Sigmoid colon (tissue), 7 donors: ENCODE results near the gene SYT13. TPM values are rescaled to one million over a fixed set of nuclear protein-coding genes. Genes with fewer than 3 reads are reported as not detected.

ENCODE experiments used
- DNase-seq: peaks from one replicate; pipeline ENCODE4 v3.0.0-alpha.2; 2019
- H3K27ac ChIP-seq, 4 donors: fragments of 200-600 bp; sonication (generic); one replicate each; pipeline ENCODE4 v1.5.1; 2016 to 2019; ENCODE audit warnings: mild to moderate bottlenecking in 1 of 4
- H3K27me3 ChIP-seq, 3 donors: fragments of 200-600 bp; sonication (generic); one replicate each; pipeline ENCODE4 v1.5.1; 2019; ENCODE audit warnings: mild to moderate bottlenecking in 1 of 3
- H3K36me3 ChIP-seq, 4 donors: fragments of 200-600 bp; sonication (generic); one replicate each; pipeline ENCODE4 v1.5.1; 2016 to 2019
- H3K4me1 ChIP-seq, 4 donors: fragments of 200-600 bp; sonication (generic); one replicate each; pipeline ENCODE4 v1.5.1; 2017 to 2019
- H3K4me3 ChIP-seq, 4 donors: fragments of 200-600 bp; sonication (generic); one replicate each; pipeline ENCODE4 v1.5.1; 2017 to 2019; ENCODE audit warnings: mild to moderate bottlenecking in 2 of 4, moderate library complexity in 1 of 4
- H3K9me3 ChIP-seq, 4 donors: fragments of 200-600 bp in 3 of 4; sonication (generic) in 3 of 4; one replicate each; pipeline versions ENCODE4 v1.5.1 to v1.6.1; 2013 to 2019
- EP300 ChIP-seq, 4 donors: sonication (generic); formaldehyde crosslinking; IDR thresholded peaks; one replicate each; pipeline ENCODE4 v1.6.1; 2017; ENCODE audit warnings: antibody characterized with exemption in 4 of 4
- POLR2A ChIP-seq, 2 donors: fragments of 450-650 bp; IDR thresholded peaks; one replicate each; pipeline ENCODE4 v1.6.1; 2016; ENCODE audit warnings: antibody characterized with exemption in 2 of 2, mild to moderate bottlenecking in 2 of 2, moderate library complexity in 2 of 2
- POLR2AphosphoS5 ChIP-seq, 4 donors: sonication (generic); formaldehyde crosslinking; IDR thresholded peaks; one replicate each; pipeline ENCODE4 v1.6.1; 2017; ENCODE audit warnings: antibody characterized with exemption in 4 of 4
- WGBS, 2 donors: extraction: QIAGEN DNeasy Blood & Tissue Kit; methylation state at CpG; one replicate each; pipeline ENCODE4 v1.1.7; 2013; 5-methylcytosine and 5-hydroxymethylcytosine counted together
- intact Hi-C: fragments of 100-400 bp; cut with DNase I; formaldehyde crosslinking; loops from one replicate; pipeline ENCODE4 v1.15.1; 2023
- polyA plus RNA-seq, 3 donors: library from polyadenylated mRNA; stranded (reverse); fragments of 200-250 nt; gene quantifications; one replicate each; pipeline ENCODE4 v1.2.3, GENCODE V29; 2013
- total RNA-seq, 4 donors: library from RNA; depleted of rRNA; stranded (reverse); fragments of >200 nt; gene quantifications; one replicate each; pipeline ENCODE4 v1.1.0, GENCODE V29; 2016
- TF ChIP-seq, protein P1 (sequence below), 4 experiments: fragments of 450-650 bp in 3 of 4; fragments of 200-600 bp in 1 of 4; IDR thresholded peaks; one replicate each; pipeline ENCODE4 v1.5.1; 2016 to 2019; ENCODE audit warnings: antibody characterized with exemption in 4 of 4, mild to moderate bottlenecking in 3 of 4, moderate library complexity in 2 of 4
- donor health status: healthy with polysubstance abuse.
- donor health status: Bipolar disorder and iron deficiency.
- donor health status: healthy.

The SYT13 gene
- total and polyA plus RNA-seq, 7 donors = 2.0 to 8.1 (median 3.9) TPM

GRCh38 chr11:45313171-45313865 is 27.2 kb upstream of the SYT13 start:
- WGBS, 2 donors = 89 to 96% methylated on average over 1 of the region's 1 CpG
- H3K36me3 ChIP-seq = no peaks in the 10 kb centered on the region
- no peak for DNase-seq
- H3K27me3 ChIP-seq = no peaks in the 10 kb centered on the region
- intact Hi-C loops = no loop called here
- no peak overlapping the region for H3K27ac ChIP-seq
- H3K4me1 ChIP-seq = no peaks in the 10 kb centered on the region
- no peak overlapping the region for H3K4me3 ChIP-seq
- H3K9me3 ChIP-seq = no peaks in the 10 kb centered on the region
- TF ChIP-seq POLR2A (IDR thresholded peaks at IDR 0.05) = no peak

GRCh38 chr11:45305874-45306623 is 19.9 kb upstream of the SYT13 start:
- DNase-seq = no peak
- H3K4me3 ChIP-seq = no peak overlapping the region
- H3K27me3 ChIP-seq = no peaks in the 10 kb centered on the region
- no peaks in the 10 kb centered on the region for H3K4me1 ChIP-seq
- WGBS, 2 donors = 16 to 51% methylated on average over 5 of the region's 5 CpGs
- no peaks in the 10 kb centered on the region for H3K9me3 ChIP-seq
- intact Hi-C loops = no loop called here
- no peak overlapping the region for H3K27ac ChIP-seq
- H3K36me3 ChIP-seq = no peaks in the 10 kb centered on the region
- TF ChIP-seq EP300 (IDR thresholded peaks at IDR 0.05) = no peak
- TF ChIP-seq, protein P1, sequence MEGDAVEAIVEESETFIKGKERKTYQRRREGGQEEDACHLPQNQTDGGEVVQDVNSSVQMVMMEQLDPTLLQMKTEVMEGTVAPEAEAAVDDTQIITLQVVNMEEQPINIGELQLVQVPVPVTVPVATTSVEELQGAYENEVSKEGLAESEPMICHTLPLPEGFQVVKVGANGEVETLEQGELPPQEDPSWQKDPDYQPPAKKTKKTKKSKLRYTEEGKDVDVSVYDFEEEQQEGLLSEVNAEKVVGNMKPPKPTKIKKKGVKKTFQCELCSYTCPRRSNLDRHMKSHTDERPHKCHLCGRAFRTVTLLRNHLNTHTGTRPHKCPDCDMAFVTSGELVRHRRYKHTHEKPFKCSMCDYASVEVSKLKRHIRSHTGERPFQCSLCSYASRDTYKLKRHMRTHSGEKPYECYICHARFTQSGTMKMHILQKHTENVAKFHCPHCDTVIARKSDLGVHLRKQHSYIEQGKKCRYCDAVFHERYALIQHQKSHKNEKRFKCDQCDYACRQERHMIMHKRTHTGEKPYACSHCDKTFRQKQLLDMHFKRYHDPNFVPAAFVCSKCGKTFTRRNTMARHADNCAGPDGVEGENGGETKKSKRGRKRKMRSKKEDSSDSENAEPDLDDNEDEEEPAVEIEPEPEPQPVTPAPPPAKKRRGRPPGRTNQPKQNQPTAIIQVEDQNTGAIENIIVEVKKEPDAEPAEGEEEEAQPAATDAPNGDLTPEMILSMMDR (IDR thresholded peaks at IDR 0.05) = no peak
- no peak for TF ChIP-seq POLR2AphosphoS5 (IDR thresholded peaks at IDR 0.05)
- no peak for TF ChIP-seq POLR2A (IDR thresholded peaks at IDR 0.05)

DNA sequence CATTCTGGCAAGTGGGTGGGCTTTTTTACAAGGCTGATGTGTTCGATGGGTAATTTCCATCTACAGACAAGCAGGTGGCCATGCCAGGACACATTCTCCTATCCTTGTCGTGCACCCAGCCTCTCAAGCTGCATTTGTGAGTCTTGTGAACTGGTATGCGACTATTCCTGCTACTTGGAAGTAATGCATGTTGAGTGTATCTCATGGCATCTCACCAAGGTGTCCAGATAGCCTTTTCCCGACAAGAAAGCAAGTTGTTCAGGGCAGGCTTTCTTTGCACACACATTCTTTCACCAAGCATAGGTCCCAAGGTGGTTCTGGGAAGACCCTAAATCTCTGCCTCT is 18.8 kb upstream of the SYT13 start:
- no peaks in the 10 kb centered on the region for H3K36me3 ChIP-seq
- no peaks in the 10 kb centered on the region for H3K27me3 ChIP-seq
- TF ChIP-seq, protein P1 (IDR thresholded peaks at IDR 0.05) = no peak
- no peak for TF ChIP-seq POLR2AphosphoS5 (IDR thresholded peaks at IDR 0.05)
- H3K4me1 ChIP-seq = no peaks in the 10 kb centered on the region
- WGBS, 2 donors = 93% methylated on average over 4 of the region's 4 CpGs
- H3K9me3 ChIP-seq = no peaks in the 10 kb centered on the region
- H3K27ac ChIP-seq = no peak overlapping the region
- H3K4me3 ChIP-seq = no peak overlapping the region
- DNase-seq = no peak
- intact Hi-C loops = no loop called here

- DNase-seq = no peak
- Histone ChIP-seq H3K27ac (no peak overlapping the region), H3K36me3 (no peaks in the 10 kb centered on the region), H3K9me3 (no peaks in the 10 kb centered on the region), H3K4me1 (no peaks in the 10 kb centered on the region), H3K4me3 (no peak overlapping the region), H3K27me3 (no peaks in the 10 kb centered on the region)
- intact Hi-C loops = no loop called here
- 89 to 92% methylated on average over 15 of the region's 15 CpGs for WGBS, 2 donors
- TF ChIP-seq POLR2A (IDR thresholded peaks at IDR 0.05) (no peak), POLR2AphosphoS5 (IDR thresholded peaks at IDR 0.05) (no peak), EP300 (IDR thresholded peaks at IDR 0.05) (no peak)
- TF ChIP-seq, protein P1 (IDR thresholded peaks at IDR 0.05) = no peak
These were observed 18.2 kb upstream of the SYT13 start for GRCh38 chr11:45304111-45304991.

GRCh38 chr11:45303316-45303715 is 17.2 kb upstream of the SYT13 start:
- 89 to 93% methylated on average over 6 of the region's 6 CpGs for WGBS, 2 donors
- intact Hi-C loops = no loop called here
- no peaks in the 10 kb centered on the region for H3K36me3 ChIP-seq
- no peak overlapping the region for H3K4me3 ChIP-seq
- no peak for DNase-seq
- H3K9me3 ChIP-seq = no peaks in the 10 kb centered on the region
- TF ChIP-seq POLR2AphosphoS5 (IDR thresholded peaks at IDR 0.05) (no peak), EP300 (IDR thresholded peaks at IDR 0.05) (no peak), POLR2A (IDR thresholded peaks at IDR 0.05) (no peak)
- TF ChIP-seq, protein P1 (IDR thresholded peaks at IDR 0.05) = no peak
- H3K4me1 ChIP-seq = no peaks in the 10 kb centered on the region
- no peak overlapping the region for H3K27ac ChIP-seq
- no peaks in the 10 kb centered on the region for H3K27me3 ChIP-seq
